Measurements from ENCODE around the gene PDE4D.
A peak's percentile ranks its signal among the peaks of the same experiment; 100 is the strongest.

PDE4D gene

GRCh38 chr5:59037041-59037440 is 856.5 kb downstream of the PDE4D start:
- no peak for DNase-seq (ENCODE audit: extremely low spot score)
- CTCF ChIA-PET: interaction anchor here (1.5 kb wide), 1 partner anchor 146 kb away, joined by 3 read pairs; no protein-coding TSS in a partner anchor
- POLR2A ChIA-PET: interaction anchor here (1.1 to 1.3 kb wide), 2 partner anchors 15 to 88 kb away, joined by 3 to 6 read pairs; no protein-coding TSS in a partner anchor
- no peak for TF ChIP-seq PKNOX1 (IDR thresholded peaks at IDR 0.05)
- TF ChIP-seq CTBP1 (IDR thresholded peaks at IDR 0.05; ENCODE audit: borderline replicate concordance): no peak
- TF ChIP-seq FOXM1 (IDR thresholded peaks at IDR 0.05; ENCODE audit: borderline replicate concordance): no peak
- no peak for TF ChIP-seq ARNT (IDR thresholded peaks at IDR 0.05)

GRCh38 chr5:59036274-59036961 is 857.1 kb downstream of the PDE4D start:
- no peak for DNase-seq (ENCODE audit: extremely low spot score)
- TF ChIP-seq FOXK2 (IDR thresholded peaks at IDR 0.05): no peak
- TF ChIP-seq PKNOX1 (IDR thresholded peaks at IDR 0.05): no peak
- TF ChIP-seq ZNF384 (IDR thresholded peaks at IDR 0.05): no peak
- no peak for TF ChIP-seq HDGF (IDR thresholded peaks at IDR 0.05; ENCODE audit: borderline replicate concordance)
- no peak for TF ChIP-seq L3MBTL2 (conservative IDR thresholded peaks at IDR 0.05)
- TF ChIP-seq NFRKB (IDR thresholded peaks at IDR 0.05): no peak
- no peak for TF ChIP-seq ARNT (IDR thresholded peaks at IDR 0.05)
- no peak for TF ChIP-seq SP1 (IDR thresholded peaks at IDR 0.05)
- TF ChIP-seq TARDBP (IDR thresholded peaks at IDR 0.05): no peak
- no peak for TF ChIP-seq BHLHE40 (IDR thresholded peaks at IDR 0.05; ENCODE audit: borderline replicate concordance)
- TF ChIP-seq CTBP1 (IDR thresholded peaks at IDR 0.05; ENCODE audit: borderline replicate concordance): no peak
- ChIA-PET POLR2A (interaction anchor here (1.1 to 1.3 kb wide), 2 partner anchors 14 to 88 kb away, joined by 3 to 6 read pairs; no protein-coding TSS in a partner anchor), CTCF (interaction anchor here (0.7 to 1.5 kb wide), 2 partner anchors 15 to 145 kb away, joined by 3 read pairs; no protein-coding TSS in a partner anchor)

GRCh38 chr5:59035681-59036080 is 857.8 kb downstream of the PDE4D start:
- no peak for DNase-seq (ENCODE audit: extremely low spot score)
- ChIA-PET CTCF (interaction anchor here (0.6 to 1.5 kb wide), 6 partner anchors 15 to 332 kb away, joined by 3 to 4 read pairs (median 3); no protein-coding TSS in a partner anchor), POLR2A (interaction anchor here (0.7 to 1.3 kb wide), 2 partner anchors 89 to 91 kb away, joined by 3 read pairs; no protein-coding TSS in a partner anchor)
- no peak for TF ChIP-seq ELF4 (IDR thresholded peaks at IDR 0.05)
- TF ChIP-seq FOXM1 (IDR thresholded peaks at IDR 0.05; ENCODE audit: borderline replicate concordance): no peak
- no peak for TF ChIP-seq ARNT (IDR thresholded peaks at IDR 0.05)

GRCh38 chr5:59034498-59035186 is 858.9 kb downstream of the PDE4D start:
- peak; percentile 40 for DNase-seq (ENCODE audit: extremely low spot score)
- TF ChIP-seq NFRKB (IDR thresholded peaks at IDR 0.05) (no peak), TARDBP (IDR thresholded peaks at IDR 0.05) (no peak), L3MBTL2 (conservative IDR thresholded peaks at IDR 0.05) (no peak), LEF1 (IDR thresholded peaks at IDR 0.05; ENCODE audit: borderline replicate concordance) (no peak), ARNT (IDR thresholded peaks at IDR 0.05) (no peak), PKNOX1 (IDR thresholded peaks at IDR 0.05) (0 out of 2 replicates have a peak, but pooled peaks have one; percentile 21)

GRCh38 chr5:59027145-59027907 is 866.2 kb downstream of the PDE4D start:
- POLR2A ChIA-PET: no interaction called here
- CTCF ChIA-PET: no interaction called here
- TF ChIP-seq ELF4 (IDR thresholded peaks at IDR 0.05): no peak
- no peak for TF ChIP-seq FOXM1 (IDR thresholded peaks at IDR 0.05; ENCODE audit: borderline replicate concordance)
- TF ChIP-seq SUZ12 (IDR thresholded peaks at IDR 0.05): no peak
- no peak for TF ChIP-seq PKNOX1 (IDR thresholded peaks at IDR 0.05)
- no peak for TF ChIP-seq CTBP1 (IDR thresholded peaks at IDR 0.05; ENCODE audit: borderline replicate concordance)
- TF ChIP-seq ARNT (IDR thresholded peaks at IDR 0.05): no peak
- TF ChIP-seq NFRKB (IDR thresholded peaks at IDR 0.05): no peak
- no peak for TF ChIP-seq SP1 (IDR thresholded peaks at IDR 0.05)
- TF ChIP-seq FOXA1 (IDR thresholded peaks at IDR 0.05): no peak
- TF ChIP-seq BHLHE40 (IDR thresholded peaks at IDR 0.05; ENCODE audit: borderline replicate concordance): no peak
- TF ChIP-seq FOXK2 (IDR thresholded peaks at IDR 0.05): no peak
- TF ChIP-seq L3MBTL2 (conservative IDR thresholded peaks at IDR 0.05): no peak
- TF ChIP-seq ZNF384 (IDR thresholded peaks at IDR 0.05): no peak
- no peak for TF ChIP-seq LEF1 (IDR thresholded peaks at IDR 0.05; ENCODE audit: borderline replicate concordance)
- no peak for TF ChIP-seq HDGF (IDR thresholded peaks at IDR 0.05; ENCODE audit: borderline replicate concordance)
- TF ChIP-seq TARDBP (IDR thresholded peaks at IDR 0.05): no peak
- no peak for DNase-seq (ENCODE audit: extremely low spot score)

More at GRCh38 chr5:59034498-59035186, 858.9 kb downstream of the PDE4D start:
- POLR2A ChIA-PET: interaction anchor here (0.7 kb wide), 1 partner anchor 92 kb away, joined by 3 read pairs; no protein-coding TSS in a partner anchor
- CTCF ChIA-PET: interaction anchor here (0.6 to 1.4 kb wide), 6 partner anchors 13 to 148 kb away, joined by 3 to 5 read pairs (median 4); no protein-coding TSS in a partner anchor

Data from HEK293T (cell line).